HG03460 (cell line): ENCODE measurements around the gene SFPQ.
"Not testable (repeated sequence)": the region's sequence is repeated elsewhere in the genome, so short reads cannot be mapped to it uniquely, and the experiment has no call there.

ENCODE experiments used
- ATAC-seq: cut with Tn5 transposase; IDR thresholded peaks from one replicate; pipeline ENCODE4 v1.9.1; 2021; ENCODE audit not compliant: unreplicated experiment

SFPQ gene

DNA sequence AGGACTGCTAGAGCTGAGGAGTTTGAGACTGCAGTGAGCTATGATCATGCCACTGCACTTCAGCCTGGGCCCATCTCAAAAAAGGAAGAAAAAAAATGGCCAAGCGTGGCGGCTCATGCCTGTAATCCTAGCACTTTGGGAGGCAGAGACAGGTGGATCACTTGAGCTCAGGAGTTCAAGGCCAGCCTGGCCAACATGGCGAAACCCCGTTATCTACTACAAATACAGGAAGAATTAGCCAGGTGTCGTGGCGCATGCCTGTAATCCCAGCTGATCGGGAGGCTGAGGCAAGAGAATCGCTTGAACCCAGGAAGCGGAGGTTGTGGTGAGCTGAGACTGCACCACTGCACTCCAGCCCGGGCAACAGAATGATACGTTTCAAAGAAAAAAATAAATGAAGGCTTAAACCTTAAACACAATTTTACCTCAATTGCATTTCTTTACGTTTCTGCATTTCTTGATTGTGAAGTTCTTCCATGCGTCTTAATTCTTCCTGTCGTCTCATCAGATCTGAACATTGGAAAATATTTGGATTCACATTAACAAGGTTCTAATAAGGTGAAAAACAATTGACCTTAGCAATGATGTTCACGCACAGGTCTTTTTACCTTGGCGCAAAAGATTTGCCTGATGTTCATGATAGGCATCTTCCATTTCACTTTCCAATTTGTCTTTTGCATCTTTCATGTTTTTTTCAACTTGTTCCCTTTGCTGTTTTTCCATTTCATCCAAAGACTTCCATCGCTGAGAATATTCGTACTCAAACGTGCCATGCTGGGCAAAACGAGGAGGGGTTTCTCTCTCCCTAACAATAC lies 4.2 kb downstream of the SFPQ start:
- no peak for ATAC-seq

GRCh38 chr1:35187816-35188342 lies 5.1 kb downstream of the SFPQ start:
- ATAC-seq = no peak

- ATAC-seq = no peak
Observed at GRCh38 chr1:35186239-35186638, 6.7 kb downstream of the SFPQ start.

GRCh38 chr1:35185200-35185599 lies 7.7 kb downstream of the SFPQ start:
- no peak for ATAC-seq

DNA sequence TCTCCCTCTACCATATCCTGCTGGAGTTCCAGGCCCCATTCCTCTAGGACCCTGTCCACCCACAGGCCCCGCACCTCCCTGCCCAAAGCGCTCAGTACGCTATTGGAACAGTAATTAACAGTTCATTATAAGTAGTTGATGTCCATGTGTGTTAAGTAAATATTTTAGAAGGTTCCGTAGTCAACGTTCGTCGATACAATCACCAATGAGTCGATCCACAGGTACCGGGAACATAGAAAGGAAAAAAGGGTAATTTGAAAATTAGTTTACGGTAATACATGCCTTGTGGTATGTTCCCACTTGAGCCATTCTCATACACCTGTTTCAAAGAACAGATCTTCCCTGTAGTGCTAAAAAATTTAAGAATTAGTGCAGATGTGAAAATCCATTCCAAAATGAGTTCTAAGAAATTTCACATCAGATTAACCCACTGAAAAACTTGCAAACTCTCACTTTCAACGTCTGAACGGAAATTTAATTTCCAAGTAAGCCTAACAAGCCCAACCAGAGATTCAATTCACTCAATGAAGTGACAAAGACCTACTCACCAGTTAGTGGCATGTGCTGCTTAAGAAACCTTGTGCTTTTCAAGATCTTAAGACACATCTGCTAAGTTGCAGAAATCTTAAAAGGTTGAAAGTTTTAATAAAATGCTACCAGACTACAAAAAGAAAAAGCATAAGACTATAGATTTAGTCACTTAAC lies 8.3 kb downstream of the SFPQ start:
- no peak for ATAC-seq

DNA sequence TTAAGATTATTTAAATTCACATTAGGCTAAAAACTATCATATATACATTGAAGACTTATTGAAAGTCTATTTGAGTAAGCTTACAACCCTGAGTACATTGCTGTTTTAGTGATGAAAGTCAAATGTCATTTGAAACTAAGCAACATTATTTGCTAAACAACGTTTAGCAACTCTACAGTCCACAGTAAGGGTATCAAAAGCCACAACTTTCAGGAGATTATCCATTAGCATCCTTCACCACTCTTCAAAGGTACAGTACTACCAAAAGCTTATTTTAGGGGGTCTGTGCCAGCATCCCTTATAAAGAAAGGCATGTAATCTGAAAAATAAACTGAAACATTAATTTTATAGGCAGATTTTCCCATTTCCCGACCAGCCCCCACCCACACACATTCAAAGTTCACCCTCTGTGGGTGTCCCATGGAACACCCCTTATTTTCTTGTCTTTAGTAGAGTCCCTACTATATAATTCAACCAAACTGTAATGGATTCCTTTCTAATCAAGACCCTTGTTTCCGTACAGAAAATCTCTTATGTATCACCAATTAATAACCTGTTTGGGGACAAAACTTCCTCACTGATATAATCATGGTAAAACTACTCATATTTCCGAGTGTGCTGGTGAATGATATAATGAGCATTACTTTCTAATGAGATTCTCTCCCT lies 11.0 kb downstream of the SFPQ start:
- no peak for ATAC-seq

GRCh38 chr1:35180776-35181374 lies 12.1 kb downstream of the SFPQ start:
- ATAC-seq = no peak

DNA sequence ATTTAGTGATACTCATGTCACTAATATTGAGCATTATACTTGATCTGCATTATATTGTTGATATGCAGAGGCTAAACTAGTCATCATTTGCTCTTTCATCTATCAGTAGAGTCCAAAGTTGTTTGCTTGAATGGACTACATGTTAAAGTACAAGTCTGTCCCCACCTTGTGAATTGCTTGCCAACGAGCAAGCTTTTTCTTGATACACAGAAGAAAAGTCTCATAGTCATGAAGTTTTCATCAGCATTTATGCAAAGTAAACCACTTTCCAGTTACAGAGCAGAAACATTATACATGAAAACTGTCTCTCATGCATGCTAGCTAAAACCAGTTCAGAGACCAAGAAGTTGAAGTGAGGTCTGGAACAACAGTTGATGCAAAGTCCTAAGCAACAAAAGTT lies 13.0 kb downstream of the SFPQ start:
- no peak for ATAC-seq

DNA sequence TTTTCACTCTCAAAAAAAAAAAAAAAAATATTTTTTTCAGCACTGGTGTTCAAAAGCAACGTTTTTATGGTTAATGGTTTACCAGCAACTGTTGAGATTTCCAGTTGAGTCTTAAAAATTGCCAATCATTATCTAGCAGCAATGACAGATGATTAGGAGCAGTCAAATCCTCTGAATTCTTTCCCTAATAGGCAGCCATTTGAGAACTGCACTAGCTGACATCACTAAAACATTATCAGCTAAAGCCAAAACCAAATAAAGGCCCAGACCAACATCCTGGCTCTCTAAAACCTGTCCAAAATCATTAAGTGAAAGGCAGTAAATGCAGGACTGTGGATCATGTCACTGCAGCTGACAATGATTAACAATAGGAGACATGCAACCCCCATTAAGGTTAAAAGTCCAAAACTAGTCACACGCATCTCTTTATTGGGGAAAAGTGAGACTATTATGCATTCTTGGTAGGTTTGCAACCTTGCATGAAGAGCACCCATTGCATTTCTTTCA lies 14.0 kb downstream of the SFPQ start:
- no peak for ATAC-seq

DNA sequence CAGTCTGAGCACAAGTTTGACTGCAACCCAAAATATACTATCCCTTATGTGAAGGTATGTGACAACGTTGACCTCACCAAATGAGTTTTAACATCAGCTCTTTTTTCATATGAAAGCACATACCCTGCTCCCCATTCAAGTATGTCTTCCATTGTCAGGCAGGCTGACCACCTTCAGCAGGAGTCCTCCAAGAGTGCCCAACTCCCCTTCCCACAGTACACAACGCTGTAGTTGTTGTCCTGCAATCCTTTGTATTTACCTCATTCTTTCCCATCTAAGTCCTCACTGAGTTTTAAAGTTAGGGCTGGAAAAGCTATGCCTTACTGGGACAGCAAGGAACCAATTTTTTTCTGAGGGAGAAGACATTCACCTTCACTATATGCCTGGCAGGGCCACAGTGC lies 14.7 kb downstream of the SFPQ start:
- no peak for ATAC-seq

DNA sequence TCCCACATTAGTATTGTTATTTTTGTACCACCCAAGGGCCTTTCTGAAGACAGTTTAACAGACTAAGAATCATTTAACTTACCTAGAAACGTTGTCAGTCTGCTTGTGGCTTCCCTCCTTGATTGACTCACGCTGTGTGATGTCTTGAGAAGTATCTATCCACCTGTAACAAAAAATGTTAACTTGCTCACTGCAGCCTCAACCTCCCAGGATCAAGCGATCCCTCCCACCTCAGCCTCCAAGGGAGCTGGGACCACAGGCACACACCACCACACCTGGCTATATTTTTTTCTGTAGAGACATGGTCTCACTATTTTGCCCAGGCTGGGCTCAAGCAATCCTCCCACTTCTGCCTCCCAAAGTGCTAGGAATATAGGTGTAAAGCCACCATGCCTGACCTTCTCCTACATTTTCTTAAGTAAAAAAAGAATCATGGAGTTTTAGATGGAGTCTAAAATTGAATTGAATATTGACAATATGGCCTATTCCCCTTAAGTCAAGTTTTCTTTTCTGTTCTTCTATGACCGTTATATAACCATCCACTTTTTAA lies 15.6 kb downstream of the SFPQ start:
- no peak for ATAC-seq

- no peak for ATAC-seq
Observed at GRCh38 chr1:35175602-35176001, 17.3 kb downstream of the SFPQ start.

GRCh38 chr1:35175098-35175576 lies 17.8 kb downstream of the SFPQ start:
- ATAC-seq = no peak

DNA sequence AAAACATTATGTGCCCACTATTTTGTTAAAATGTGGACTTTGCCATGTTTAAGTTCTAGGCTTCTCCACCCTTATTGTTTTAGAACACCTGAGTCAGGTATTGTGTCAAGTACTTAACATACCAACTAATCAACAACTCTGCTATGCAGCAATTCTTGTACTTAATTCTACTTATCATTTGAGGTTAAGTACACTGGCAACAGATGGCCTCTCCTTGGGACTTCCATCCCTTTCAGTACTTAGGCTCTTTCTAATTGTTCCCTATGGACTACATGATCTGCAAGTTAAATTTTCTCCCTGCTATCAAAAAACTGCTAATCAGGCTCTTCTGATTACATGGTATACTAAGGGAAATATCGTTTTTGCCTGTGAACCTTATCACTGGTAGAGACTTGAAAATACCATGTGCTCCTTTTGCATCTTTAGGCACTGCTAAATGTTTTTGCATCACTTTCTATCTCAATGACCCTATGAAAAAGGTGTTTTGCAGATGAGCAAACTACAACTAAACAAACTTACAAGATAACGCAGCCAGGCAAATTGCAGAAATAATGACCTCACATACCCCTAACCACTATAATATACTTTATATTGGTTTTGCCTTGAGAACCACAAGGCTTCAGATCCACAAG lies 18.9 kb downstream of the SFPQ start:
- ATAC-seq = no peak

GRCh38 chr1:35173491-35173890 lies 19.5 kb downstream of the SFPQ start:
- no peak for ATAC-seq

- ATAC-seq = no peak
Observed at GRCh38 chr1:35172022-35172421, 20.9 kb downstream of the SFPQ start.

DNA sequence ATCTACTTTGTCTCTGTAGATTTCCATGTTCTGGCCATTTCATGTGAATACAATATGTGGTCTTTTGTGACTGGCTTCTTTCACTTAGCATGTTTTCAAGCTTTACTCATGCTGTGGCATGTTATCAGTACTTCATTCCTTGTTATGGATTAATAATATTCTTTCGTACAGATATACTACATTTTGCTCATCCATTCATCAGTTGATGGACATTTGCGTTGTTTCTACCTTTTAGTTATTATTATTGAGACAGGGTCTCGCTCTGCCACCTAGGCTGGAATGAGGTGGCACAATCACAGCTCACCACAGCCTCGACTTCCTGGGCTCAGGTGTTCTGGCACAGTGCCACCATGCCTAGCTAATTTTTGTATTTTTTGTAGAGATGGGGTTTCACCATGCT lies 21.4 kb downstream of the SFPQ start:
- ATAC-seq = no peak

DNA sequence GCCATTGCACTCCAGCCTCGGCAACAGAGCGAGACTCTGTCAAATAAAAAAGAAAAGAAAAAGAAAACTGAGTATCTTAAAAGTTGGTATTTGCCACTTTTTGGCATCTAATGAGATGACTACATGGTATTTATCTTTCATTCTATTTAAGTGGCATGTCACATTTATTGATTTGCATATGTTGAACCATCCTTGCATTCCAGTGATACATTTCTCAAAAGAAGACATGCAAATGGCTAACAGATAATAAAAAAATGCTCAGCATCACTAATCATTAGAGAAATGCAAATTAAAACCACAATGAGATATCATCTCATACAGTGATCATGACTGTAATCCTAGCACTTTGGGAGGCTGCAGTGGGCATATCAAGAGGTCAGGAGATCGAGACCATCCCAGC lies 28.1 kb downstream of the SFPQ start:
- ATAC-seq = no peak

DNA sequence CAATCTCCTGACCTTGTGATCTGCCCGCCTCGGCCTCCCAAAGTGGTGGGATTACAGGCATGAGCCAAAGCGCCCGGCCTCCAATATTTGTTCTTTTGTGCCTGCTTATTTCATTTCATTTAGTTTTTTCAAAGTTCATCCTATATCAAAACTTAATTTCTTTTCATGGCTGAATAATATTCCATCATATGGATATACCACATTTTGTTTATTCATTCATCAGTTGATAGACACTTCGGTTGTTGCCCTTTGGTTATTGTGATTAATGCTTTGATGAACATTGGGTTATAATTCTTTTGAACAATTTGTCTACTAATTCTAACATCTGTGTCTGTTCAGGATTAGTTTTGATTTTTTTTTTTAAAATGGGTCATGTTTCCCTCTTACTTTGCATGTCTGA lies 41.7 kb downstream of the SFPQ start:
- ATAC-seq = no peak

GRCh38 chr1:35145892-35146549 lies 46.9 kb downstream of the SFPQ start:
- ATAC-seq = not testable (repeated sequence)
